ENCODE results near the gene TTC31.

DNA sequence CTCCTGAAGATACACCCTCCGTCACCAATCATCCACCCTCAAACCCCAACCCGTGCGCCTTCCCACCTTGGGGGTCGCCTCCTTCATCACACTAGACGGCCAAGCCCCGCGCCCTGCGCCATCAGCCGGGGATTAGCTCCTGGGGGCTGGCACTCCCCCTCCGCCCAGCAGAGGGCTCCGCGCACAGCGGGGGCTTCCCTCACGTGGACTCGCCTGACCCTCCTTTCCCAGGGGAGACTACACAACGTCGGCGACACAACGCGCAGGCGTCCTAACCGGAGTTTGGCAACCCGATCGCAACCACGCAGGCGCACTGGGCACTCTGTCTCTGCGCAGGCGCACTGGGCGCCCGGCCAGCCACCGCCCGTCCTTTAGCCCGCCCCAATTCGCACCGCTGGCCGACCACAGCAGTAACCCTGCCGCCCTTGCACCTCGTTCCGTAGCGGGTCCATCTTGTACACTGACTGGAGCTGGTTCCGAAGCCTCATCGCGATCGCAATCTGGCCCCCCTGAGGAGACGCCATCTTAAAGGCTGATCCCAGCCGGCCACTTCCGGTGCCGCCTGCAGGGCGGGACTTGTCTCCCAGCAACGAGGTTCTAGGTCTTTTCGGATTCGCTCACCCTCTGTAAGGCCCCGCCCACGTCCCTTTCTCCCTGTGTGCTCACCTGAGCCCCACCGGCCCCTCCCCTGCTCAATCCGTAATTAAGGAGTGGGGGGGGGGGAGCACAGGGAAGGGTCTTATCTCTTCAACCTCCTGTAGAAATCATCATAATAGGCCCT, 24.5 kb downstream of the TTC31 start, which contains the start of gene PCGF1:
- TF ChIP-seq POLR2A (IDR thresholded peaks at IDR 0.05): no peak
- TF ChIP-seq CTCF (IDR thresholded peaks at IDR 0.05): peak in 1 of 2 donors; percentile 33
- peak; percentile 7 to 82 (median 51) for TF ChIP-seq POLR2AphosphoS5 (IDR thresholded peaks at IDR 0.05)
- TF ChIP-seq EP300 (IDR thresholded peaks at IDR 0.05): no peak

Measured in suprapubic skin (tissue), 4 donors.